C1 segment of cervical spinal cord (tissue), 14 donors: ENCODE measurements around the gene SLC29A2.

Experiments used
- DNase-seq, 14 donors: peaks; one replicate each; lab custom pipeline; 2025; lab: John Stamatoyannopoulos, UW

The SLC29A2 gene

DNA sequence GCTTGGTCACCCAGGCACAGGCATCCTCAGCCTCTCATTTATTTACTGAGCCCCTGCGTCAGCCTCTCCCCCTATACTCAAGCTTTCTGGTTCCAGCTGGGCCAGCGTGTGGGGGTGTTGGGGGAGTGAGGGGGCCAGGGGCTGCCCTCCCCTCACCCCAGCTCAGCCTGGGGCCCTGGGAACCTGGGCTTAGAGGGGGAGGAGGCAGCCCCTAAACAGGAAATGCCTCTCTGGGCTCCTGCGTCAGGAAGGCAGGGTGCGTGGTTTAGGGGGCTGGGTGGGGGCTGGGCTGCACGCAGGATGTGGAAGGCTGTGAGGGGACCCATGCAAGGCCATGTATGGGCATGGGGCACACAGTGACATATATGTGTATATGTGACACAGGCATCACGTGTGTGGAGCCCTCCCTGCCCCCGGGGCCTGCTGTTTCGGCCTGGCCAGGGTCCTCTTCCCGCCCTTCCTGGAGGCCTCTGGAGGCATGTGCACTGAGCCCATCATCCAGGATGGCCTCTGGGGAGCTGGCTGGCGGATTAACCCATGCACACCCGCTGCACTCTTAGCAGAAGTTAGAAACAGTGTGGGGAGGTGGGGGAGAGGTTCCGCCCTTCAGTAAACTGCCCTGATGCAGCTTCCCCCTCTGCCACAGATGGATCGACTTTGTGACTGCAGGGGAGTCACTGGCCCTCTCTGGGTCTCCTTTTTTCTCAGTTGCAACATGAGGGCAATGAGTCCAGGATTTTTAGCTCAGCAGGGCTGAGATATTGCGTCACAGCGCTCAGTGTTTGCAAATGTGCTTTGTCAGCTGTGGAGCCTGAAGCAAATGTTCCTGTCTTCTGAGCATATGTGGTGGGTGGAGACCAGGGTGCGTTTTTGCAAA lies 53.6 kb downstream of the SLC29A2 start:
- no peak for DNase-seq

DNA sequence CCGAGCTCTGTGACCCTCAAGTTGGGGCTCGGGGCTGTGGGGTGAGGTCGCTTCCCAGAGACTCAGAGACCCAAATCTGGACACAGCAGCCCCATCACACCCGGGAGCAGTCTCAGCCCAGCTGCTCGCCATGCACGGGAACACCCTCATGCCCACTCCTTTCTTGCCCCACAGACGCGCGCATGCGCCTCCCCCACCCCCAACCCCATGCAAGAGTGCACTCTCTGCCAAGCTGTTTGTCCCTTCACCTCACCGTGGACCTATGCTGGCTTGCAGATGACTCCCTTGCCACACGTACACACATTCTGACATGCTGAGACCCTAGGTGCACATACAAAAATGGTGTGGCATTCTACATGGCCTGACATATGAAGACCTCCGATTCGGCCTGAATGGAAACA lies 54.2 kb downstream of the SLC29A2 start:
- DNase-seq, result no peak

DNA sequence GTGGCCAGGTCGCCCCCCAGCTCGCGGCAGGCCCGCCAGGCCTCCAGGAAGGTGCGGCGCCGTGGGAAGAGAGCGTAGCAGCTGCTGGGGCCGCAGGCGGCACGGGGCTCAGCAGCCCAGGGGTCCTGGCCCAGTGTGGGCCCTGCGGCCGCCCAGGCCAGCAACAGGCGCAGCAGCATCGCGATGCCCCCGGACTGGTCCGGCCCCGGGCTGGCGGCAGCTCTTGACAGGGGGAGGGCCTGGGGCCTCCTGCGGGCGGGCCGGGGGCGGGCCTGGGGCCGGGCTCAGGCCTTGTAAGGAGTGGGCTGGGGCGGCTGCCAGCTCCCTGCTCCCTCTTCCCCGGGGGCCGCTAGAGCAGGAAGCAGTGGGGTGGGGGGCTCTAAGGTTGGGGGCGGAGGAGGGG lies 54.7 kb downstream of the SLC29A2 start, which contains the start of gene CD248:
TSS of gene CD248 (minus strand) at position 196 of the 403 bp plus-strand sequence. CDS start at position 179, 17 bp downstream.
- DNase-seq, result no peak

DNA sequence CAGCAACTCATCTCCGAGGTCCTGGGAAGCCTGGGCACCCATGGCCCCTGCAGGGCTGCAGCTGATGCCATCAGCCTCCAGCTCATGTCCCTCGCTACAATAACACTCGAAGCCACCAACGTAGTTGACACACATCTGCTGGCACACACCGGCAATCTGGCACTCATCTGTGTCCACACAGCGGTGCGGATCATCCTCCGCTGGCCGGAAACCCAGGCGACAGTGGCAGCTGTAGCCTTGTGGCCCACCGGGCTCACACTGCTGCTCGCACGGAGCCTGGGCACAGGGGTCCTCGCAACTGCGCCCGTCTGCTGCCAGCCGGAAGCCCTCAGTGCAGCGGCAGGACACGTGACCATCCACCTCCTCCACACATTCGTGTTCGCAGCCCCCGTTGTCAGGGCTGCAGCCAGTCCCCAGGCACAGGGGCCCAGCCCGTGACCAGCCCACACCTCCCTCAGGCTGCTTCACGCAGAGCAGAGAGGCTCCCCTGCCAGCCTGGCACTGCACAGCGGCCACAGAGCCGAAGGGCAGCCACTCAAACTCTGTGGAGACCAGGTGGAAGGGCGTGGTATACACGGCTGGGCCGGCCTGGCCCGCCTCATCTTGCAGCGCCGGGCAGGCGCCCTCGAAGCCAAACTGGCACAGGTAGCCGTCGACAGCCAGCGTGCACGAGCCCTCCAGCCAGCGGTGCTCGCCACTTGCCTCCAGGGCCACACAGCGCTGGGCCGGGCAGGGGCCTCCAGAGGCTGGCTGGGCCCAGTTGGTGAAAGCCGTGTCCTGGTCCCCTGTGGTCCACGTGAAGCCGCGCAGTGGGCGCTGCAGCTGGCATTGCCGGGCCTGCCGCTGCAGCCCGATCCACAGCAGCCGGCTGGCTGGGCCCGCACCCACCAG lies 55.4 kb downstream of the SLC29A2 start:
- no peak for DNase-seq

DNA sequence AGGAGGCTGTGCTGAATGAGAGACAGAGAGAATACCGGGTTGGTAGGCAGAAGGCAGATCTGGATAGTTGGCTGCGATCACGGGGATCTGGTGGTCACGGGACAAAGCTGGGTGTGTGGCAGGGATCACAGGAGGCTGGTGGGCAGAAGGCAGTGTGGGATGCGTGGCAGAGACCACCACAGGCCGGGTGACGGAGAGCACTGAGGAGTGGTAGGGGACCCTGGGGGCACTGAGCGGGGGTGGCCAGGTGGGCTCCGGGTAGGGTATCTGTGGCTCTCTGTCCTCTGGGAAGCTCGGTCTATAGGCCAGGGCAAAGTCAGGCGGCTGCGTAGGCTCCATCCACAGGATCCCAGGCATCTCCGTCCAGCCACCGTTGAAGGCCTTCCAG lies 56.1 kb downstream of the SLC29A2 start:
- no peak for DNase-seq

DNA sequence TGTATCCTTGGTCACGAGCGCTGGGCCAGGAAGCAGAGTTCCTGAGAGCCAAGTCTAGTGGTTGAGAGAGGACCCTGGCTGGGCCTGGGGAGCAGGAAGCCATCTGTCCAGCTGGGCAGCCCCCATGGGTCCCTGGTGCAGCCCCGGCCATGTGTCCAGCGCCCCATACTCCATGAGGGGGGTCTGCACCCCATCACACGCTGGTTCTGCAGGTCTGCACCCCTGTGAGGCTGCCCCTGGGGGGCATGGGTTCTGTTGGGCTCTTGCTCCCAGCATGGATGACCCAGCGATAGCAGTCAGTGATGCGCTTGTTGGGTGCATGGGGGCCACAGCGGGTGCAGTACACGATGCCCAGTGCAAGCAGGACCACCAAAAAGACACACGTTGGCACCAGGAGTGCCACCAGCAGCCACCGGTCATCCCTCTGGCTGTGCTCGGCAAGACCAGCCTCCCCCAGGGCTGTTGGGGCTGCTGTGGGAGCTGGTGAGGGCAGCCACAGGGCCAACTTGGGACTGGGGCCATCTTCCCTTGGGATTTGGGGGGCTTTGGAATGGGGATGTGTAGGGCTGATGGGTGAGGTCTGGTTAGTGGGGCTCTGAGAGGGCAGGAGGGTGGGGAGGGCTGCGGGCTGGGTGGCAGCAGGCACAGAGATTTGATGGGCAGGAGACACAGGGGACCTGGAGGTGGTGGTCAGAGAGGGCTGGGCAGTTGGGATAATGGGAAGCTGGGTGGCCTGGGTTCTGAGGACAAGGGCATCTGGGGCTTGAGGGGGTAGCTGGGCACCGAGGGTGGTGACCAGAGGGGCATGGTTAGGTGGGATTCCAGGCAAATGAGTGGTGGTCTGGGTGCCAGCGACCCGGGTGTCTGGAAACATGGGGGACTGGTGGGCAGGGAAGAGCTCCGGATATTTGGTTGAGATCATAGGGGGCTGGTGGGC lies 56.7 kb downstream of the SLC29A2 start:
- no peak for DNase-seq

DNA sequence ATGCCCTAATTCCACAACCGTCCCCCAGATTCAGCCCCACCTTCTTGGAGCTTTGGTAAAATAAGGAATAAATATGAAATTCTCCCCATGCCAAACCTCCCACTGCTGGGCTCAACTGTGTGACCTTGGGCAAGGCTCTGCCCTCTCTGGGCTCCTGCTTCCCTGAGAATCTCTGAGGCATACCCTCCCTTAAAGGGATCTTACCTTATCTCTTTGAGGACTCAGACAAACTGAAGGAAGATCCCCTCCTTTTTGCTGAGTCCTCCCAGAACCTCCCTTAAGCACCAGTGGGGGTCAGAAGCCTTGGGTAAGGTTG lies 57.4 kb downstream of the SLC29A2 start:
- DNase-seq, result no peak

DNA sequence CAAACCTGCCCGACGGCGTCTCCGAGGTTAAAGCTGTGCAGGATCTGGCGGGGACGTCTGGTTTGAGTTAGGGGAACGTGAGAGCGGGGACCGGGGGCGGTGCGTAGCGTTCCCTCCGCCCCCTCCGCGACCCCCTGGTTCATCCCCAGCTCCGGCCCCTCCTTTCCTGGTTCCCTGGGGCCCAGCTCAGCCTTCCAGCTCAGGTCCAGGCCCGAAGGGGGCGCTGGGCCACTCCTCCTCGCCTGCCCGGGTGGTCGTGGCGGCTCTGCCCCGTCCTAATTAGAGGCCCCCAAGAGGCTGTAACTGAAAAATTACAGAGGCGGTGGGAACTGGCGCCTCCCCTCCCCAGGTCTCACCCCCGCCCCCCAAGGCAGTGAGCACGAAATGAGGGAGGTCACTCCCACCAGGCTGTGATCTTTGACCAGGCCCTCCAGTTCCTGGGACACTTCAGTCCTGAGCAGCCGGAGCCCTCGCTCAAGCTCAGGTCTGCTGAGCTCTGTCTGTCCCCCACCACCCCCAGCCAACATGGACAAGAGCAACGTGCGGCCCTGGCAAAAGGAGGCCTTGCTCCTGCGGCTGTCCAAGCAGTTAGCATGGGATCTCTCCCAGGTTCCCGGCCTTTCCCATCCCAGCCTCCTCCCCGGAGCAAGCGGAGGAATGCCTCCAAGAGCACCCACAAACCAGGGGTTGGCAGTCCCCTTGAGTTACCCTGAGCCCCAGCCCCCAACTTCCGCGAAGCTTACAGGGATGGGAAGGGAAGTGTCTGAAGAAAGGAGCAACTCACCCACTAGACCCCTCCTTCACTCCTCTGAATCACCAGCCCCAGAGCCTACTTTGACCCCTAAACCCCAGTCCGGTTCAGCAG lies 58.0 kb downstream of the SLC29A2 start:
- no peak for DNase-seq

DNA sequence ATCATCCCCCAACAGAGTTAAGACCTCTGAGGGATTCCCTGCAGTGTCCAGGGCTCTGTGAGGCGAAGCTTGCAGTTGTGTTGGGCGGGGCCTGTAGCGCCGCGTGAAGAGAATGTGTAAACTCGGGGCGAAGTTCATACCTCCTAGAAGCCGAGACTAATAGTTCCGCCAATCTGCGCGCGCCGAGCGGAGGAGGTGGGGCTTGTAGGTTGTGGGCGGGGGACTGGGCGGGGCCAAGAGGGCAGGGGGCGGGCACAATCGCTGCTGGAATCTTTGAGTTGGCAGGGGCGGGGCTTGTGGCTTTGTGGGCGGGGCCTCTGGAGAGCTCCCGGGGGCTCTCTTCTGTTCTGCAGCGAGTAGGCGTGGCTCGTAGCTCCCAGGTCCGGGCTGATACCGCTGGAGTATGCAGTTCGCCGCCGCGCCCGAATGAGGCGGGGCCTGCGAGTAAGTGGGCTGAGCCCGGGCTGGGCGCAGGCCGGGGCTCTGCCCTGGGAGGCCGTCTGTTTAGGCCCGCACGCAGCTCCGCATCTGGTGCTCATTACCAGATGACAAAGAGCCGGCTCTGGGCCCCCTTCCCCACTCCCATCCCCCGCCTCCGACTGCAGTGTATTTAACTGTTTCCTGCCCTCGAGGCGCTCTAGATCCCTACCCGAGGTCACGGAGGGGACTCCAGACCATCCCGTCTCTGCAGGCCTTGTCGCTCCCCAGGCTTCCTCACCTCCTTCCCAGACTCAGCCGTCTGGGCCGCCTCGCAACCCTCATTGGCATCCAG lies 58.8 kb downstream of the SLC29A2 start:
- peak; percentile 34 to 90 (median 85) for DNase-seq
